ENCODE measurements around the gene FUT6. TPM values are rescaled to one million over a fixed set of nuclear protein-coding genes. Genes with fewer than 3 reads are reported as not detected.
"Not testable (repeated sequence)": the region's sequence is repeated elsewhere in the genome, so short reads cannot be mapped to it uniquely, and the experiment has no call there.

FUT6 gene
- total and polyA plus RNA-seq, 7 experiments from 2014 or later, result not detected

DNA sequence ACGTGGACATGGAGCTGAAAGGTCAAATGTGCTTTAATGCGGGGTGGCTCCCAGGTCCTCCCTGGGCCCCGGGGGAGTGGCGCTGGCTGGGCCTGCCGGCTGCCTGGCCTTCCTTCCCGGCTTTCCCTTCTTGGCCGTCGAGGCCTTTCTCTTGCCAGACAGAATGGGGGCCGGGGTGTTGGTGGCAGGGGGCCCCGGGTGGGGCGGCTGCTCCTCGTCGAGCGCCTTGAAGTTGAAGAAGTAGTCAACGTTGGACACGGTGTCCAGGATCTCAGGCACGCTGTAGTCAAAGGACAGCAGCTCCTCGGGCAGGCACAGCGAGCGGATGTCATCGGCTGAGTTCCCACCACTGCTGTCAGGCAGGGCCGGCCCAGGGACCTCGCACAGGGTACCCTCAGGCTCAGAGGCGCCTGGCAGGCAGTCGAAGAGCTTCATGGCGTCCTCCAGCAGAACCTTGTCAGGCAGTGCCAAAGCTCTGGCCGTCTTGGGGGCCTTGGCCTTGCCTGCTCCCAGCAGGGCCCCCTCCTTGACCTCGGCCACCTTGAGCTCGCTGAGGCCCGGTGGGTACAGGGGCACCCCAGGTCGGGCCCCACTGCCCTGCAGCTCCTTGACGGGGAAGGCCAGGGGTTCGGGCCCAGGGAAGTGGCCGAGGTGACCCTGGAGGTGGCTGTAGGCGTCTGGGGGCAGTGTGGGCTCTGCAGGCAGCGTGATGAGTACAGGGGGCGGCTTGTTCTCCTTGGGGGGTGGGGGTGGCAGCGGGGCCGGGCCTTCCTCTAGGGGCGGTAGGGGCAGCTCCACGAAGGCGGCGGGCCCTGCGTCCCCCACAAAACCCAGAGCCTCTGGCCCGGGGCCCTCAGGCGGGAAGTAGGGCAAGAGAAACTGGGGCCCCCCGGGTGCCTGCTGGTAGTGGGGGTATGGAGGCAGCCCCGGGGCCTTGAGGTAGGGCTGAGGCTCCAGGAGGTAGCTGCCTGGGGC, 56.3 kb downstream of the FUT6 start:
- CTCF ChIA-PET, result no interaction called here
- Histone ChIP-seq H3K4me1 (ENCODE audit: control insufficient read depth in 2 of 2, insufficient read depth in 2 of 2, low read length in 2 of 2) (no peaks in the 10 kb centered on the region), H3K9me3 (ENCODE audit: control insufficient read depth in 2 of 3, low read length in 3 of 3) (no peaks in the 10 kb centered on the region), H3K27me3 (ENCODE audit: control insufficient read depth in 2 of 2, insufficient read depth in 2 of 2, low read length in 2 of 2) (no peaks in the 10 kb centered on the region), H3K36me3 (ENCODE audit: control insufficient read depth in 2 of 3, insufficient read depth in 3 of 3, low read length in 3 of 3) (peaks cover 0 to 45% (median 14%) of the 10 kb centered on the region in 3 experiments), H3K4me3 (ENCODE audit: low read length) (no peak overlapping the region), H3K27ac (ENCODE audit: low read depth, low read length) (no peak overlapping the region)
- Mint-ChIP-seq H3K27me3 (no peaks in the 10 kb centered on the region), H3K4me3 (no peak overlapping the region), H3K36me3 (peaks cover 0 to 13% (median 5%) of the 10 kb centered on the region in 5 donors), H3K4me1 (peaks cover 0 to 3% (median 0%) of the 10 kb centered on the region in 7 donors), H3K27ac (no peak overlapping the region), H3K9me3 (no peaks in the 10 kb centered on the region)
- intact Hi-C loops (cut with micrococcal nuclease), result no loop called here
- ATAC-seq (no peak), DNase-seq (no peak)
- POLR2A ChIA-PET, result no interaction called here

- H3K27ac Mint-ChIP-seq, result no peak overlapping the region
- ChIA-PET POLR2A (no interaction called here), CTCF (no interaction called here)
- no peaks in the 10 kb centered on the region for H3K9me3 Mint-ChIP-seq
- no peak for DNase-seq
- intact Hi-C loops (cut with micrococcal nuclease), result no loop called here
- peaks cover 0 to 36% (median 10%) of the 10 kb centered on the region in 3 experiments for H3K36me3 ChIP-seq (ENCODE audit: control insufficient read depth in 2 of 3, insufficient read depth in 3 of 3, low read length in 3 of 3)
- H3K9me3 ChIP-seq (ENCODE audit: control insufficient read depth in 2 of 3, low read length in 3 of 3), result no peaks in the 10 kb centered on the region
- no peak overlapping the region for H3K4me3 ChIP-seq (ENCODE audit: low read length)
- no peaks in the 10 kb centered on the region for H3K27me3 Mint-ChIP-seq
- H3K4me3 Mint-ChIP-seq, result no peak overlapping the region
- H3K36me3 Mint-ChIP-seq, result peaks cover 0 to 11% (median 5%) of the 10 kb centered on the region in 5 donors
- peaks cover 0 to 3% (median 0%) of the 10 kb centered on the region in 7 donors for H3K4me1 Mint-ChIP-seq
- H3K27me3 ChIP-seq (ENCODE audit: control insufficient read depth in 2 of 2, insufficient read depth in 2 of 2, low read length in 2 of 2), result no peaks in the 10 kb centered on the region
- no peaks in the 10 kb centered on the region for H3K4me1 ChIP-seq (ENCODE audit: control insufficient read depth in 2 of 2, insufficient read depth in 2 of 2, low read length in 2 of 2)
- no peak for ATAC-seq
- no peak overlapping the region for H3K27ac ChIP-seq (ENCODE audit: low read depth, low read length)
Observed at GRCh38 chr19:5782322-5782721, 57.2 kb downstream of the FUT6 start.

DNA sequence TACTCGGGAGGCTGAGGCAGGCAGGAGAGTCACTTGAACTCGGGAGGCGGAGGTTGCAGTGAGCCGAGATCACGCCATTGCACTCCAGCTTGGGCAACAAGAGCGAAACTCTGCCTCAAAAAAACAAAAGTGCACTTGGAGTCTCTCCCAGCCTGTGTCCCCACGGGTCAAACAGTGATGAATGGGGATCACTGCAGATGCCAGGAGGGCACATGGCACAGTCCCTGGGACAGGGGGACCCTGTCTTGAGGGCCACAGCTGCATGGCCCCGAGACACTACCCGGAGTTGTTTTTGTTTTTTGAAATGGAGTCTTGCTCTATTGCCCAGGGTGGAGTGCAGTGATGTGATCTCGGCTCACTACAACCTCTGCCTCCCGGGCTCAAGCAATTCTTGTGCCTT, 58.6 kb downstream of the FUT6 start:
- peaks cover 0 to 22% (median 0%) of the 10 kb centered on the region in 3 experiments for H3K36me3 ChIP-seq (ENCODE audit: control insufficient read depth in 2 of 3, insufficient read depth in 3 of 3, low read length in 3 of 3)
- intact Hi-C loops (cut with micrococcal nuclease); H3K9me3 Mint-ChIP-seq; H3K9me3 ChIP-seq (ENCODE audit: control insufficient read depth in 2 of 3, low read length in 3 of 3); H3K27me3 ChIP-seq (ENCODE audit: control insufficient read depth in 2 of 2, insufficient read depth in 2 of 2, low read length in 2 of 2); H3K27ac Mint-ChIP-seq; ATAC-seq; H3K27me3 Mint-ChIP-seq; H3K4me1 ChIP-seq (ENCODE audit: control insufficient read depth in 2 of 2, insufficient read depth in 2 of 2, low read length in 2 of 2); H3K4me1 Mint-ChIP-seq; H3K36me3 Mint-ChIP-seq; H3K4me3 Mint-ChIP-seq; H3K27ac ChIP-seq (ENCODE audit: low read depth, low read length); H3K4me3 ChIP-seq (ENCODE audit: low read length); DNase-seq: not testable (repeated sequence)
- CTCF ChIA-PET, result interaction anchor here (0.8 kb wide), 1 partner anchor 60 kb away, joined by 3 read pairs; the partner anchor contains the start of gene CATSPERD
- POLR2A ChIA-PET, result interaction anchor here (0.7 to 1.2 kb wide), 2 partner anchors 13 to 1396 kb away, joined by 3 read pairs; no protein-coding TSS in a partner anchor

Other genes starting within 250 kb of the FUT6 start
- 100 to 1,000 TPM; 112 to 250 (median 243) TPM for gene SAFB2, start 216.9 kb downstream of the FUT6 start, total RNA-seq
- gene SAFB2, start 216.9 kb downstream of the FUT6 start, polyA plus RNA-seq, result 10 to 100 TPM; 28.5 to 49.2 TPM
- gene SAFB, start 216.6 kb downstream of the FUT6 start, total RNA-seq, result 100 to 1,000 TPM; 141 to 203 (median 174) TPM
- 100 to 1,000 TPM in 1 of 2 donors, 10 to 100 TPM in 1; 50.3 to 153 TPM for gene SAFB, start 216.6 kb downstream of the FUT6 start, polyA plus RNA-seq
- gene MICOS13, start 159.2 kb downstream of the FUT6 start, total RNA-seq, result 10 to 100 TPM; 26.1 to 49.3 (median 38.4) TPM
- gene MICOS13, start 159.2 kb downstream of the FUT6 start, polyA plus RNA-seq, result 100 to 1,000 TPM in 1 of 2 donors, 10 to 100 TPM in 1; 76.8 to 109 TPM
- gene HSD11B1L, start 158.7 kb downstream of the FUT6 start, total RNA-seq, result 1 to 10 TPM; 2.8 to 5.2 (median 3.6) TPM
- gene HSD11B1L, start 158.7 kb downstream of the FUT6 start, polyA plus RNA-seq, result 1 to 10 TPM; 8.4 to 9.6 TPM
- gene RPL36, start 149.4 kb downstream of the FUT6 start, total RNA-seq, result 1,000 to 10,000 TPM in 3 of 5 experiments, 100 to 1,000 TPM in 2; 865 to 1,786 (median 1,037) TPM
- 1,000 to 10,000 TPM; 2,342 to 2,564 TPM for gene RPL36, start 149.4 kb downstream of the FUT6 start, polyA plus RNA-seq
- gene LONP1, start 119.6 kb downstream of the FUT6 start, total RNA-seq, result 100 to 1,000 TPM in 1 of 5 experiments, 10 to 100 TPM in 4; 62.8 to 102 (median 74.8) TPM
- gene LONP1, start 119.6 kb downstream of the FUT6 start, polyA plus RNA-seq, result 10 to 100 TPM; 20.0 to 60.0 TPM
- gene CATSPERD, start 119.1 kb downstream of the FUT6 start, total RNA-seq, result under 1 TPM in 1 of 5 experiments, not detected in 4; 0.07 TPM
- not detected for gene CATSPERD, start 119.1 kb downstream of the FUT6 start, polyA plus RNA-seq
- gene PRR22, start 55.0 kb downstream of the FUT6 start, total RNA-seq, result 1 to 10 TPM; 4.7 to 8.6 (median 6.5) TPM
- gene PRR22, start 55.0 kb downstream of the FUT6 start, polyA plus RNA-seq, result under 1 TPM in 1 of 2 donors, not detected in 1; 0.20 TPM
- 100 to 1,000 TPM in 2 of 5 experiments, 10 to 100 TPM in 3; 53.2 to 179 (median 82.7) TPM for gene DUS3L, start 48.5 kb downstream of the FUT6 start, total RNA-seq
- gene DUS3L, start 48.5 kb downstream of the FUT6 start, polyA plus RNA-seq, result 10 to 100 TPM; 33.1 to 56.5 TPM
- 1 to 10 TPM in 1 of 5 experiments, under 1 TPM in 3, not detected in 1; 0.19 to 1.0 (median 0.81) TPM for gene NRTN, start 34.6 kb downstream of the FUT6 start, total RNA-seq
- under 1 TPM; 0.21 to 0.64 TPM for gene NRTN, start 34.6 kb downstream of the FUT6 start, polyA plus RNA-seq
- under 1 TPM in 2 of 5 experiments, not detected in 3; 0.29 to 0.45 TPM for gene FUT3, start 11.7 kb upstream of the FUT6 start, total RNA-seq
- not detected for gene FUT3, start 11.7 kb upstream of the FUT6 start, polyA plus RNA-seq
- 1 to 10 TPM in 2 of 5 experiments, under 1 TPM in 1, not detected in 2; 0.24 to 6.2 (median 2.5) TPM for gene FUT5, start 30.8 kb upstream of the FUT6 start, total RNA-seq
- not detected for gene FUT5, start 30.8 kb upstream of the FUT6 start, polyA plus RNA-seq
- 100 to 1,000 TPM; 108 to 241 (median 135) TPM for gene NDUFA11, start 64.1 kb upstream of the FUT6 start, total RNA-seq
- 100 to 1,000 TPM; 381 to 415 TPM for gene NDUFA11, start 64.1 kb upstream of the FUT6 start, polyA plus RNA-seq
- 10 to 100 TPM; 13.1 to 39.4 (median 27.8) TPM for gene VMAC, start 65.2 kb upstream of the FUT6 start, total RNA-seq
- 1 to 10 TPM; 6.3 to 7.0 TPM for gene VMAC, start 65.2 kb upstream of the FUT6 start, polyA plus RNA-seq
- gene CAPS, start 74.6 kb upstream of the FUT6 start, total RNA-seq, result 10 to 100 TPM; 22.1 to 80.6 (median 58.5) TPM
- gene CAPS, start 74.6 kb upstream of the FUT6 start, polyA plus RNA-seq, result 1 to 10 TPM; 1.6 to 4.1 TPM
- gene RANBP3, start 138.4 kb upstream of the FUT6 start, total RNA-seq, result 100 to 1,000 TPM in 1 of 5 experiments, 10 to 100 TPM in 4; 88.3 to 104 (median 94.0) TPM
- 10 to 100 TPM in 1 of 2 donors, 1 to 10 TPM in 1; 7.0 to 12.4 TPM for gene RANBP3, start 138.4 kb upstream of the FUT6 start, polyA plus RNA-seq

Data from naive thymus-derived CD4-positive, alpha-beta T cell (primary cell).